OCI-LY3 (cell line): ENCODE results near the gene PLA2G2A.

Experiments used
- CTCF ChIP-seq: fragments of 200-600, 300-600 bp; sonication (generic); IDR thresholded peaks from 2 replicates; pipeline ENCODE4 v1.5.1; 2014; ENCODE audit warnings: antibody characterized with exemption, low read length, low read depth
- EZH2phosphoT487 ChIP-seq: fragments of 200-600 bp; shearing (Covaris generic); IDR thresholded peaks from 2 replicates; pipeline ENCODE4 v1.6.1; 2018; ENCODE audit warnings: antibody characterized with exemption, mixed run types, low read depth

DNA sequence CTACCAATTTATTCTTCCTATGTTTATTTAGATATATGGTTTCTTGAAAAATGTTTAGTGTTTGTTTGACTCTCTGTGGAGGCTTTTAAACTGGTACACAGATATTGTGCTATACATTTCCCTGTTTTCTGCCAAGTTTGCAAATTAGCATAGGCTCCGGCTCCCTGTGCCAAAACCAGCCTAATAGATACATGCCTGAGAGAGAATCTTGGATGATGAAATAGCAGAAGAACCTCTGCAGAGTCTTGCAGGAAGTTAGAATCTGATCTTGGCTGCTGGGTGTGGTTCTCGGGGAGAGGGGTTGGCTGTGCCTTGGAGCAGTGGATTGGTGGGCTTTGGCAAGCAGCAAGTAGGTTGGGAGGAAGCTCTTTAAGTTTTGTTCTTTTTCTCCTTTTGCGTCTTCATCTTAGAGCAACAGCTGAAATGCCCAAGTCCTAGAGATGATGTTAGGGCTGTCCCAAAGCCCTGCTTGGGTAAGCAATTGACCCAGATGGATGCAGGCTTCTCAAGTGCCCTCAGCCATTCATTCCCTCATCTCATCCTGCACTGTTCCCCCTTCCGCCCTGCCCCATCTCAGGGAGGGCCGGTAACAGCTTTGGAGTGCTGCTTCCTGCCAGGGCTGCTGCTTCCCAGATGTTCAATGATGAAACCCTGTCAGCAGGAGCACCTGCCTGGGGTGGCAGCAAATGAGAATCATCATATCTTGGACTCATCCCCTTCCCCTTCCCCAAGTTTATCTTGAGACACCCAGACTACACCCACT, 9.3 kb downstream of the PLA2G2A start:
- TF ChIP-seq CTCF (no peak), EZH2phosphoT487 (no peak)
